HG03095 (cell line): Measurements from ENCODE around the gene NID1.

ENCODE experiments used
- ATAC-seq: cut with Tn5 transposase; IDR thresholded peaks from one replicate; pipeline ENCODE4 v1.9.1; 2021; ENCODE audit warnings: moderate library complexity; ENCODE audit not compliant: unreplicated experiment

Gene NID1

DNA sequence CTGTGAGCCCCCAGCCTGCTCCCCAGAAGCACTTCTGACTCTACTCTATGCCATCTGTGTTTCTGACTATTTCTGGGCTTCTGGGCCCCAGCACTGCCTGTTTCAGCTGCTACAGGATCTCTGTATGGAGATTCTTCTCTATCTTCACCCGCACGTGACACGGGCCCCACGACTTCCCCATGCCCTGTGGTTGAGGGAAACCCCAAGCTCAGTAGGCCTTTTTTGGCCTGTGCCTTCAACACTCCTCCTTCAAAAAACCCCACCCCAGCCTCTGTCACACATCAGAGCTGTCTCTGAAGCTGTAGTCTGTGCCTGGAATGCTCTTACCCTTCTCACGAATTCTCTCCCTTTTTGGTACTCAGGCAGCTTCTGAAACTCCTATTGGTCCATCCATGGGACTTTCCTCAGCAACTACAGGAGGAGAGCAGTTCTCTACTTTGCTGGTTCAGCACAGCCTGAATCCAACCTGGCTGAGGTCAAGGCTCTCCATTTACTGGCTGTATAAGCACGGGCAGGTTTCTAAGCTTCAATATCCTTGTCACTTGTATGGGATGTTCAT, 2.0 kb upstream of the NID1 start:
- peak; percentile 73 for ATAC-seq

DNA sequence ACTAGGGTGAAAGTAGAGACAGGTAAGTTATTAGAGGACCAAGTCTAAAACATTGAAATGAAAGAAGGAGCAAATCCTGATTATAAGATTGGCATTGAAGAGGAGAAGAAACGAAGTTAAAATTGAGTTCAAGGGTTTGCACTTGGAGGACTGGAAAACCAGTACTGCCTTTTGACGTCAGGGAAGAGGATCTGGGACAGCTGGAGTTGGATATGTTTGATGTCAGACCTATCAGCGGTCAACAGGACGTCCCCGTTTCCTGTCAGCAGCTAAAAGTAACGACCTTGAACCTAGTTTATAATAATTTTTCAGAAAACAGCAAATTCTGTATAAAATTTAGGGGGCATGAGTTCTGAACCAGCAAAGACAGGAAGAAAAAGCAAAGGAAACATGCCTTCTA, 1.2 kb upstream of the NID1 start:
- no peak for ATAC-seq

DNA sequence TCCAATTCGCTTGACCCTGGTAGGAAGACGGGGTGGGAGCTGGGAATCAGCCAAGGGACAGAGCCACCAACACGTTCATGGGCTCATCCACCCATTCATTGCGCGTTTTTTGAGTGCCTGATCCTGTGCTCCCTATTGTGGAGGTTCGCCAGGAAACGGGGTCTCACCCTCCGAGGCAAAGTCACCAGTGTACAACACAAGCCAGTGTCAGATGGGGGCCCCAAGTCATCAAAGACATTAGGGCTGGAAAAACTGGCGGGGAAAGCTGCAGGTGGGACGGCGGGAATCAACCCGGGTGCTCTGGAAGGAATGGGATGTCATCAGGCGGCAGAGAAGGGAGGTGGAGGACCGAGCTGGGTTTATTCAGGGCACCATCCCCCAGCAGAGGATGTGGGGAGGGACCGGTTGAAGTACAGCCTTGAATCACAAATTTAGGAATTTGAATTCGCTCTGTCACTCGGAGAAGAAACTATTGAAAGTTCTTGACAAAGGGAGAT, 667 bp upstream of the NID1 start:
- no peak for ATAC-seq

DNA sequence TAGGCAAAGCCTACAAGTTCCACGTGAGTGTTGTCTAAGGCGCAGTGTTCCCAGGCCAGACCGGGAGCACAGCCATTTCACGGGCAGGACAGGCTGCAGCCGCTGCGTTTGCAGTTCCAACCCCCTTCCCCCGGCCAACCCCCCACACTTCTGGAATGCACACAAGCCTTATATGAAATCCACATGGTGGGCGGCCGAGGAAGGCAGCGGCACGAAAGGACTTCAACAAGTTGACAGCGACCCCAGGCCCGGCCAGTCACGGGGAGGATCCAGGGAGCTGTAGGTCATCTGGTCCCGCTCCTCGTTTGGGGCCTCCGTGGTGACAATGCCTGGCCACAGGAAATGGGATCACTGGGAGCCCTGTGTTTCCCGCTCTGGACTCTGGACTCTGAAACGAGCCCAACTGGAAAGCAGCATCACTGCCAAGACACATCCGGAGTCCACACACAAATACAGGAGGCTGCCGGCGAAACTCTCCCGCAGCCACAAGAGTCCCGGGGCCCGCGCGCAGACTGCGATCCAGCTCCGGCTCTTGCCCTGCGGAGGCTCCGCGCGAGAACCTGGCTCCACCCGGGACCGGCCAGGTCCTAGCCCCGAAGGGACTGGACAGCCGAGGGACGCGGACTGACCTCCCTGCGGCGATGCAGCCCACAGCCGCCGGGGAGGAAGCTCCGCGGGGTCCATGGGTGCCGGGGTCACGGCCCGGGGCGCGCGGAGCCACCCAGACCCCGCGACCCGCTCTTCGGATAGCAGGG, 794 bp downstream of the NID1 start:
- ATAC-seq, result no peak

DNA sequence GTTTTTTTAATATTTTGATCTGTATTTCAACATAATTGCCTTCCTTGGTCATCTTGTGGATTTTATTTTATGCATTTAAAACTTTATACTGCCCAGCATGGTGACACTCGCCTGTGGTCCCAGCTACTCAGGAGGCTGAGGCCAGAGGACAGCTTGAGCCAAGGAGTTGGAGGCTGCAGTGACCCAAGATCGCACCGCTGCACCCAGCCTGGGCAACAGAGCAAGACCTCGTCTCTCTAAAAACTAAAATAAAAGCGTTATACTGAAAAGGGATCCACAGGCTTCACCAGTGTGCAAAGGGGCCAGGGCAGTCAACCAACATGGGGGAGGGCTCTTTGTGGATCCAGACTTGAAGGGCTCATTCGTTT, 1.4 kb downstream of the NID1 start:
- no peak for ATAC-seq

DNA sequence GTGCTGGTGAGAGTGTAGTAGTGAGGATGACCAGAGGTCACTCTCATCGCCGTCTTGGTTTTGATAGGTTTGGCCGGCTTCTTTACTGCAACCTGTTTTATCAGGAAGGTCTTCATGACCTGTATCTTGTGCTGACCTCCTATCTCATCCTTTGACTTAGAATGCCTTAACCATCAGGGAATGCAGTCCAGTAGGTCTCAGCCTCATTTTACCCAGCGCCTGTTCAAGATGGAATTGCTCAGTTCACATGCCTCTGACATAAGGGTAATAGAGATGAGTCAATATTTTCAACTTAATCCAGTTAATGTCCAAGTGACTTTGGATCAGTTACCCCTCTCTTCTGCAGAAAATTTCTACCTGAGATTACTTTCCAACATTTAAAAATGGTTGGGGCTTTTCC, 4.6 kb downstream of the NID1 start:
- ATAC-seq, result no peak

DNA sequence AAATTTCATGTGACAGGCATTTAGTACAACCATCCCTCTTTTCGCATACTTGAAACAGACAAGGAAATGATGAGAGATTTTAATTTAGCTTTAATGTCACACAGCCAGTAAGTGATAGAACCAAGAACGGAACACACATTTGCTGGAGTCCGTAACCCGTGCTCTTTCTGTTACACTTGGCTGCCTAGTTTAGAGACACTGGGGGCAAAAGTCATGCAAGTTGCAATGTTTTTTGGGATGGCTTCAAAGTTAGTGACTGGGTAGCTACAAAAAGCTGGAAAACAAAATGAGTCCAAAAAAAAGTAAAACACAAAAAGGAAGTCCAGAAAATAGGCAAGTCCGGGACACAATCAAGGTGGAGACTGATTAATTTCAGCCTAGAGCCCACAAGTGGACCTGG, 5.9 kb downstream of the NID1 start:
- ATAC-seq, result no peak

DNA sequence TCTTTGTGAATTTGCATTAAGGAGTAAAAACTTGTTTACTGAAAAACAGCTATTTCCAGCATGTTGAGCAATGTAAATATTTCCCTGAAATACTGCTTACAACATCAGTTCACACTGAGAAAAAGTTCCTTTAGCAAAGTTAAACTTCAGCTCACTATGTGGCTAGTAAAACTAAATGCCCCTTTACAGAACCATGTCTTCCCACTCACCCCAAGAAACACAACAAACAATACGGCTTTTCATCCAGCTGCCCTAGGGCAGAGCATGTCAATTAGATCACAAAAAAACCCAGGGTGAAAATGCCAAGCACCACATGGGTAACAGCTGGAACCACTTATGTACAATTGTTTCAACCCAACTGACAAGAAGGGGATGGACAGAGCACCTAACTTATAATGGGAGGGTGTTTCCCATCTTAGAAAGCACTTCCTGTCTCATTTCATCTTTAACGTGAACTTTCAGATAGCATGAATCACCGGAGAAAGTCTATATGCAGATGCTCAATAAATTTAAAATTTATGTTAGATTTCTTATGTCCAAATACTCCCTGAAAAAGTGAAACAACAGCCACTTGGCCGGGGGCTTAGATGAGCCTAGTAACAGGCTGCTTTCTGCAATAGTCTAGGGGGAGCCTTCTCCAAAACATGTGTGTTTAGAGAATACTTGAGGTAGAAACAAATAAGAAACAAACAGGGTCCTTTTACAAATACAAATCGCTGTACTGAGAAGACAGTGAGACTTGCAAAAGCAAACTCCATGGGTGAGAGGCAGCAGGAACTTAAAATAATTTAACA, 6.6 kb downstream of the NID1 start:
- peak; percentile 77 for ATAC-seq

DNA sequence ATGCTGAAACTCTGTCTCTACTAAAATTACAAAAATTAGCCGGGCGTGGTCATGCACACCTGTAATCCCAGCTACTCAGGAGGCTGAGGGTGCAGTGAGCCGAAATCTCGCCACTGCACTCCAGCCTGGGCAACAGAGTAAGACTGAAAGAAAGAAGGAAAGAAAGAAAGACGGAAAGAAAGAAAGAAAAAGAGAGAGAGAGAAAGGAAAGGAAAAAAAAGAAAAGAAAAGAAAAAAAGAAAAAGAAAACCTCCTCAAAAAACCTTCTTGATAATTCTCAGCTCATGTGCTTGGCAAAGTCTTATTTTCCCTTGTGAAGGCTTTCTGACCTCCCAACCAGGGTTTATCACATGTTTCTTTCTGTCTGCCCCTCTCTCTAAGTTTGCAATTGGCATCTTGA, 7.3 kb downstream of the NID1 start:
- ATAC-seq, result no peak

DNA sequence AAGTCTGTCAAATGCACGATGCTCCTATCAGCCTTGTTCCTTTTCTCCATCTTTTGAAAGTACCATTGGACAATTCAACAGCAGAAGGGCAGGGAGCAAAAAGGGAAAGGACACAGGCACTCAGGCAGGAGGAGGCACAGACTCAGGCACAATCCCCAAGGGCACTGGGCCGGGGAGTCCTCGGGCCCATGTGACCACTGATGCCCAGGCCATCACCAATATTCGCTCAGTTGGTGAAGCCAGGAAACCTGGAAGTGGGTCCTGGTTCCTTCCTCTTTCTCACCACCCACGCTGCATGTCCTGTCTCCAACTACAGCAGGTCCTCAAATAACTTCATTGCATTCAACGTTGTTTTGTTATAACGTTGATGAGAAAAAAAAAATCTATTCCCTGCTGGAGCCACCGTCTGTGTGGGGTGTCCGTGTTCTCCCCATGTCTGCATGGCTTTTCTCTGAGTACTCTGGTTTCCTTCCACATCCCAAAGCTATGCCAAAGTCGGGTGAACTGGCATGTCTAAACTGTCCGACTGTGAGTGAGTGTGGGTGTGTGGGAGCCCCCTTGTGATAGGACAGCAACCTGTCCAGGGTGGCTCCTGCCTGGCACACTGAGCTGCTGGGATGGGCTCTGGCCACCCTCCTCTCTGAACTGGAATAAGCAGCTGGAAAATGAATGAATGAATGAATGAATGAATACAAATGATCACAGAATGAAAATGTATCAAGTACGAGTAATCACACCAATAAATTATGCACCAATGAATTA, 12.5 kb downstream of the NID1 start:
- no peak for ATAC-seq

DNA sequence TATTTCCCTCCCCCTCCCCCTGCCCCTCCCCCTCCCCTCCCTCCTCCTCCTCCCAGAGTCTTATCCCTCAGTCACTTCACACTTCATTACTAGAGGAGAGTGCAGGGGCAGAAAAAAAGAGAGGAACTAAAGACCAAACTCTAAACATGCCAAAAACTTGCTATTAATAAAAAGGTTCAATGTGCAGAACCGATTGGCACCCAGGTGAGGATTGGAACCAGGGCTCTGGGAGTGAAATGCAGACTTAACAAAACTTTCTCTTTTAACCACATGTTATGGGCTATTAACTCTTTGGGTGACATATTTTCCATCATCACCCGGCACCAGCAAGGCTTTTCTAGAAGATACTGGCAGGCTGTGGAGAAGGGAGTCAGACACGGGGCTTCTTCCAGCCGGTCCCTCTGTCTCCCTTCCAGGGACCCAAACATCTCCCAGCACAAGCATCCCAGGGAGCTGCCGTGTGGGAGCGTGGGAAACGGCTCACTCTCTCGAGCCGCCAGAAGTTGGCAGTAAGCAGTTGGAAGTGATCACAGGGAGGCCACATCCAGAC, 13.6 kb downstream of the NID1 start:
- no peak for ATAC-seq

DNA sequence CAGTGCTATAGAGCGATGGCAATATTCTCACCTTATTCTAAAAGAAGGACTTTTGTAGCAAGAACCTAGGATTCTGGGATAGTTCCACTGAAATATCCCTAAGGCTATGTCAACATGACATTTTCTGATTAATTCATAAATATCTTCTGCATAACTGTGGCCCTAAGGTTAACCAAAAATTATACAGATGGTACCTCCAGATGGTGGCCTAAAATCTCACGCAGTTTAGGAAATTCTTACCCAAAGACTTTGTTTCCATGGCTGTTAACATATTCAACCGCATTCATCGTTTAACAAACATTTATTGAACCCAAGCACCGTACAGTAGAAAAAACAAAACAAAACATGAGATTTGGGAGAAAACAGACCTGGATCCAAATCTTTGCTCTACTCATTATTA, 19.1 kb downstream of the NID1 start:
- no peak for ATAC-seq

DNA sequence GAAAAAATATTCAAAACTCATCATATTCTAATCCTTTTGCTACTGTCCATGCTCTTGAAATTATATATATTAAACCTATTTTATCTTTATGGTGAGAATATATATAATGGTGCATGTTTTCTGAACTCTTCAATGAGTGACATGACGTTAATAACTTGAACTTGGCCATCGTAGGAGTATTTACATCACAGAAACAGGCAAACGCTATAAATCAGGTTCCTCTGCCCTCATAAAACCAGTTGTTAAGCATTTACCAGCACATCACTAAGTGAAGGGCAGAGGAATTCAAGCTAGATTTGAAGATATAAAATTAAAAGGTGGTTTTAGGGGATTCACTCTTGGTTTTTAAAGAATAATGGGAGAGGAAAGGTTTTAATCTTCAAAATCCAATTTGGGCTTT, 20.5 kb downstream of the NID1 start:
- no peak for ATAC-seq

DNA sequence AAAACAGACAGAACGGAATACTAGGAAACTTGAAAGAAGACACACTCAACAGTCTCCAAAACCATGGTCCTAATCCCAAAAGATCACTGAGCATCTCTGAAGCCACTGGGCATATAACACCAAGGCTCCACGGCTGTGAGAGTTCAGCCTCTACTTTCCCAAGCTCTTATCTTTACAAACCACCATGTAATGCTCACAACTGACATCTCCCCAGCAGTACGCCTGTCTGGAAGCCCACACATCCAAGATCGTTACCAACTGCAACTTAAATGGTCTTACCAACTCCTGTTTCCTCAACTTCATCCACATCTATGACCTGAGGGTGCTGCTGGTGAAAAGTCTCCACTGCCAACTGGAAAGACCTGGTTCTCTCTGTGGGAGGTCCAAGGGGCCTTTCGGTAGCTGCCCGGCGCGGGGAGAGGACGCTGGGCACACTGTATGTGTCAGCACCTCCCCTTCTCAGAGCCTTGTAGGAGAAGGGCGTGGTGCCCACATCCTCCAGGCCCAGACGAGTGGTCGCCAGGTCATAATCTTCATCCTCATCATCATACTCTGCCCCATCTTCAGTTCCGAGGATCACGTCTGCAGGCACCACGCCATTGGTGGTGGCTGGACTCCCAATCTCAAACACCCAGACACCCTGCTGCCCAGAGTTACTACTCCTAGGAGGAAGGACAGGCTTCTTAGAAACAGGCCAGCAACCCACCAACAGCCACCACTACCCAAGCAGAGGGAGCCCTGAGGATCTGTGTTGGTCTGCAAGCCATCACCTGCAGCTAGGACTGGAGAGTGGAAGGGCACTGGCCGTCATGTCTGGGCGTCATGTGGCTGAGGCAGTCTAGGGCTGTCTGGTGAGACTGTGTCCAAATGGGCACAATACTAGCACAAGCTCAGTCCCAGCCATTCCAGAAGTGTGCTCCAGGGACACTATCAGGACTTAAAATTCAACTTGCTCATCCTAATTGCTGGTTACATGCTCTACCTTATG, 23.0 kb downstream of the NID1 start:
- ATAC-seq, result no peak

DNA sequence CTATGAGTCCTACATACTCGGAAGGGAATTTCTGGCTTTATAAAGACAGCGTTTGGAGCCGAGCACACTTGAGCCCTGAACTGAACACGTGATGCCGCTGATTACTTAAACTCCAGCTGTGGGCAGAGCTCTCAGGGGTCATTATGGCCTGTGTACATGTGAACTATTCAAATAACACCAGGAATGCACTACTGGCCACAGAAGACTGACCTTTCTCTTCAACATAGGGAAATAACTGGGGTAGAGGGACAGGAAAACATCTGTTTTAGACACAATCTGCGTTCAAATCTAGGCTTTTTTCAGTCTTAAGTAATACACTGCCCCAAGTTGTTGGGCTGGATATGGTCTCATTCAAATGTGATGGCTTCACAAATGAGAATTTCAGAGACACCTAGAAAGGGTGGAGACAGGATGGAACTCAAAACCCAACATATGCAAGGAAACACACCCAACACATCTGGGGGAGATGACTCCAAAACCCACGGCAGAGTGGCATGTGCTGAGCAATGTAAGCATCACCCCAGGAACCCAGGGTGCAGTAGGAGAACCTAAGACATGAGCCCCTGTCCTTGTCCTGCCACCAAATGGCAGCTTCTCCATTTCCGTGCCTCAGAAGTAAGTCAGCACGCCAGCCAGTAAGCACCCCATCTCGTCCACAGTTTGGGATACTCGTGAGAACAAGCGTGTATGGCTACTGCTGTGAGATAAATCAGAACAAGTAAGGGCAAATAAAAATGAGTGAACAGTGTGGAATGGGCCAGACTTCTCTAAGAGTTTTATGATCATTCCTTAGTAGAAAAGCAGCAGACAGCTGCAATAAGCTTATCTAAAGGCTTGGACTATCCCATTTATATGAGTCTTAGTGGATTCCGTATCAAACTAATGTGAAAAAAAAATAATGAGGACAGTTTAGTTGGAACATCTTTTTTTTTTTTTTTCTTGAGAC, 24.9 kb downstream of the NID1 start:
- ATAC-seq, result no peak

DNA sequence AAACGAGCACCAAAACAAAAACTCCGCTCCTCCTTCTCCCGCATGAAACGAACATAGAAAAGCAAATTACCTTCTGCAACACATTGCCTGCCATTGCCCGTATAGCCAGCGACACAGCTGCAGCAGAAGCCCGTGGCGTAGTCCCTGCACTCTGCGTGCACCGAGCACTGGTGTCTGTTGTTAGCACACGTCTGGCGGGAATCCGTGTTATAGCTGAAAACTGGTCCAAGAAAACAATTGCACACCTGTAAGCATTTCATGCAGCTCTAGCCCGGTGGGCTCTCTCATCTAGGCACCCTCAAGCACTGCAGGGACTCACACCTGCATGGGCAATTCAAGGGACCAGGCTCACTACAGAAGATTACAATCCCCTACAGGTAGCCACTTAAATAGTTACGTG, 26.9 kb downstream of the NID1 start:
- no peak for ATAC-seq

DNA sequence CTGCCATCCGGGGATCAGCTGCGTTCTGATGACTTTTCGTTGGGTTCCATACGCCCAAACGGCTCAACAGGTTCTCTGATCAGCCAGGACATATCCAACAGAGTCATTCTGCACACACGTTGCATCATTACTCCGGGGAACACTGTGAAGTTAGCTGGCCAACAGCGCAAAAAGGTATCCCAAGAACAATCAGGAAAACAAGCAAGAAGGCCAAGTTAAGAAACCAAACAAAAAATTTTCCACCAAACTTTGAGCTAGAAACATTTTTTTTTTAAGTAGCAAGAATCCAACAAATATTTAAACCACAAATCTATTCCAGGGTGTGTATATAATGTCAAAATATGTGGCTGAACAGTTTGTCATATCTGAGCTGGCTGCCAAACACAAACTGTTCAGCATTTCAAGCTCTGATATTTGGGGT, 29.2 kb downstream of the NID1 start:
- no peak for ATAC-seq

DNA sequence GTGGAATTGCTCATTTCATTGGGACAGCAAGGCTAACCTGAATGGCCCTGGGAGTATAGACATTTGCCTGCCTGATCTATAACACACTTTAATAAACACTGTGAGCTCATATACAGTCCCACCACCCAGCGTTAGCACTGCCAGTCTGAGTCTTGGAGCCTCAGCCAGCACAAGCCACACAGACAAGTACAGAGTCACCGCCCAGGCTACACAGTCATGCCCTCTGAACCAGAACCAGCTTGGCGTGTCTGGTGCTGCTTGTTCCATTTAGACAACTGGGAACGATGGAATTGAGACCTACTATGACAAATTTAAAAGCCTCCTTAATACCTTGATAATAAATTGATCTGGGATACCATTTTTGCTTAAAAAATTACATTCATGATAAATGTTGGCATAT, 31.6 kb downstream of the NID1 start:
- ATAC-seq, result no peak

DNA sequence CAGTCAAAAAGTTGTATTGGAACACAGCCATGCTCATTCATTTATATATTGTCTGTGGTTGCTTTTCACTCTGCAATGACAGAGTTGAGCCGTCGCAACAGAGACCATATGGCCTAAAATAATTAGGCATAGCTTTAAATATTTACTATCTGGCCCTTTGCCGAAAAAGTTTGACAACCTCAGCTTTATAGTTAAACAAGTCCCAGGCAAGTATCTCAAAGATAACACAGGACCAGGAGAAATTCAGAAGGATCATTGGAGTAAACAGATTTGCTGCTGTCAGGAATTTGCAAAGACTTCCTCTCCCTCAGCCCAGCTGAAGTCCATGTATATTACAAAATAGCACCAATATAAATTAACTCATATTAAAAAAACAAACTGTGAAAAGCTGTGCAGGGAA, 34.4 kb downstream of the NID1 start:
- ATAC-seq, result no peak
